NCI-H2196 (cell line): ENCODE data around the gene MIPEP.

Experiments
- DNase-seq: peaks from one replicate; lab custom pipeline; 2025; ENCODE audit not compliant: unreplicated experiment; lab: John Stamatoyannopoulos, UW

MIPEP gene

GRCh38 chr13:23688336-23688735, 200.9 kb downstream of the MIPEP start:
- no peak for DNase-seq

DNA sequence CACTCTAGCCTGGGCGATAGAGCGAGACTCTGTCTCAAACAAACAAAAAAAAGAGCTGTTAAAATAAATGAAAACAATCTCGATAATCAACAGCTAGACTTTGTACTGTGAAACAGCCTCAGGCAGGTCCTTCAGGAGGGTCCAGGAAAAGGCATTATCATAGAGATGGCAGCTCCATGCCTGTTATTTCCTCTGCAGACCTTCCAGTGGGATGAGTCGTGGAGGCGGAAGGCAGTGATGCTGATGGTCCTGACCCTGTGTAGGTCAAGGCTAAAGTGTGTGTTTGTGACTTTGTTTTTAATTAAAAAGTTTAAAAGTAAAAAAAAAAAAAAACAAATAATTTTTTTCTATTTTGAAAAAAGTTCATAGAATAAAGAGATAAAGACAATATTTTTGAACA, 201.6 kb downstream of the MIPEP start:
- DNase-seq, result no peak

GRCh38 chr13:23686948-23687347, 202.3 kb downstream of the MIPEP start:
- DNase-seq, result no peak

DNA sequence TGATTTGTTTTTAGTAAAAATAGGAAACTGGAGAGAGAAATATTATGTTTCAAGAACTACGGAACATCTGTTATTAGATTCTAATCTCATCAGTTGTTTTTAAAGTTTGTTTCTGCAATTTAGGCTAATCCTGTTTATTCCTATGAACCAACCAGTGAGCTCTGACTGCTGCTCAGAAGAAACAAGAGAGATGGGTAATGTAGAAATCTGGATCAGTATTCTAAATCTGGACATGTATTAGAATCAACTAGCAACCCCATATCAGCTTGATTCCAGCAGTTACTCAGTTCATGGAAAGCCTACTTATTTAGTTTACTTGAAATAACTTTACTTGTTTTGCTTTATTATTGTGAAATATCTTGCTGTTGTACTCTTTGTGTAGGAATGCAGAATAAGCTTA, 203.8 kb downstream of the MIPEP start:
- no peak for DNase-seq

DNA sequence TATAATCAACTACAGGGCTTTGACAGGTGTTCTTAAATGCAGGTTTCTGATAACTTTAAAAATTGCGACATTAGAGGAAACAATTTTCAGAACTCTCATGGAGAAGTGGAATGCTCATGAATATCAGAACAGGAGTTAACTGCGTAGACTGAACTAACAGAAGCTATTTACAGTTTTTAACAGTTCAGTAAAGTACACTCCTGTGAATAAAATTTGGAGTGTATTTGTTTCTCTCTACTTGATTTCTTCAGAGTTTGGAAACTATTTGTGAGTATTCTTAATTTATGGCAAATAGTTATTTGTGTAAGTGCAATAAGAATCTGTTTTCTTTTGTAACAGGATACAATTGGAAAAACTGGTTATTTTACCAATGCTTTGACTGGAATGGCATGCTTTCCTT, 204.6 kb downstream of the MIPEP start:
- no peak for DNase-seq

DNA sequence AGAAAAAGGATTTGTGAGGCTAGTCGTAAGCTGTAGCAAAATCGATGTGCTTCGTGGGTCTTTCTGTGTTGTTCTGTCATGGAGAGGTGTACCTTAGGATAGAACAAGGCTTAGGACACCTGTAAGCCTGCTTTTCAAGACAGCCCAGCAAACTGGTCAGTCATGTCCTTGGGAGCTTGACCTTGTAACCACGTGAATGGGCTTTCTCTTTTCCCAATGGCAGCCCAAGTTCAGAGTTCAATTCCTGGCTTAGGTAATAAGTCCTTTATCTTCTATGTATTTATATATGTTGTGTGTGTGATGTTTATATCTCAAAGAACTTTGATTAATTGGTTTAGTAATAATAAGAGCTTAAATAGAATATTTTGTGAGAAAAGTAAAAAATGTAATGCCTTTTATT, 206.1 kb downstream of the MIPEP start:
- DNase-seq, result no peak

- no peak for DNase-seq
These were observed 208.1 kb downstream of the MIPEP start for GRCh38 chr13:23680845-23681669.
